Measurements from ENCODE around the gene BCL2L1. TPM values are rescaled to one million over a fixed set of nuclear protein-coding genes. Genes with fewer than 3 reads are reported as not detected.
"Not testable (repeated sequence)": the region's sequence is repeated elsewhere in the genome, so short reads cannot be mapped to it uniquely, and the experiment has no call there.

The BCL2L1 gene
- total RNA-seq, 1 donor from 2014 or later, result 126 TPM

- intact Hi-C loops (cut with DNase I), result no loop called here
- Histone ChIP-seq H3K9me3 (no peaks in the 10 kb centered on the region), H3K4me3 (peak within 1 kb of the TSS; percentile 25), H3K27ac (peak within 1 kb of the TSS; percentile 36), H3K36me3 (no peaks in the 10 kb centered on the region), H3K4me1 (peaks cover 5% of the 10 kb centered on the region), H3K27me3 (ENCODE audit: low read depth) (no peaks in the 10 kb centered on the region)
- ATAC-seq, result peak in 1 of 2 donors; percentile 3
- no peak for TF ChIP-seq CTCF (IDR thresholded peaks at IDR 0.05)
- DNase-seq, result no peak
Observed at GRCh38 chr20:31637660-31638059, 85.0 kb downstream of the BCL2L1 start, which contains the start of gene COX4I2. TSS of gene COX4I2 (plus strand) at chr20:31637912. CDS start at chr20:31639018, 1,106 bp downstream.

GRCh38 chr20:31633339-31633914, 89.2 kb downstream of the BCL2L1 start:
- H3K27ac ChIP-seq, result no peak overlapping the region
- peaks cover 5% of the 10 kb centered on the region for H3K4me1 ChIP-seq
- H3K4me3 ChIP-seq, result no peak overlapping the region
- no peaks in the 10 kb centered on the region for H3K36me3 ChIP-seq
- ATAC-seq, result peak; percentile 55 to 57
- TF ChIP-seq CTCF (IDR thresholded peaks at IDR 0.05), result no peak
- intact Hi-C loops (cut with DNase I), result no loop called here
- H3K9me3 ChIP-seq, result no peaks in the 10 kb centered on the region
- DNase-seq, result peak; percentile 47
- no peaks in the 10 kb centered on the region for H3K27me3 ChIP-seq (ENCODE audit: low read depth)

- no peak for DNase-seq
- H3K4me1 ChIP-seq, result peaks cover 5% of the 10 kb centered on the region
- H3K27ac ChIP-seq, result peak overlapping the region; percentile 56
- no peak for TF ChIP-seq CTCF (IDR thresholded peaks at IDR 0.05)
- intact Hi-C loops (cut with DNase I), result no loop called here
- ATAC-seq, result peak; percentile 4 to 8
- no peak overlapping the region for H3K4me3 ChIP-seq
- no peaks in the 10 kb centered on the region for H3K9me3 ChIP-seq
- H3K36me3 ChIP-seq, result no peaks in the 10 kb centered on the region
- H3K27me3 ChIP-seq (ENCODE audit: low read depth), result no peaks in the 10 kb centered on the region
Observed at GRCh38 chr20:31632548-31633338, 89.9 kb downstream of the BCL2L1 start.

- H3K27ac ChIP-seq, result no peak overlapping the region
- no peak for TF ChIP-seq CTCF (IDR thresholded peaks at IDR 0.05)
- H3K4me1 ChIP-seq, result peaks cover 5% of the 10 kb centered on the region
- no peak for ATAC-seq
- no peaks in the 10 kb centered on the region for H3K27me3 ChIP-seq (ENCODE audit: low read depth)
- DNase-seq, result no peak
- no peaks in the 10 kb centered on the region for H3K36me3 ChIP-seq
- intact Hi-C loops (cut with DNase I), result no loop called here
- H3K9me3 ChIP-seq, result no peaks in the 10 kb centered on the region
- H3K4me3 ChIP-seq, result no peak overlapping the region
Observed at GRCh38 chr20:31630187-31630790, 92.4 kb downstream of the BCL2L1 start.

GRCh38 chr20:31628057-31628456, 94.6 kb downstream of the BCL2L1 start:
- H3K4me1 ChIP-seq; intact Hi-C loops (cut with DNase I); H3K36me3 ChIP-seq; H3K27ac ChIP-seq; H3K4me3 ChIP-seq; H3K9me3 ChIP-seq; ATAC-seq; H3K27me3 ChIP-seq (ENCODE audit: low read depth); DNase-seq: not testable (repeated sequence)

- H3K36me3 ChIP-seq; H3K27me3 ChIP-seq (ENCODE audit: low read depth); H3K4me1 ChIP-seq; DNase-seq; intact Hi-C loops (cut with DNase I); H3K9me3 ChIP-seq; H3K27ac ChIP-seq; H3K4me3 ChIP-seq: not testable (repeated sequence)
- peak in 1 of 2 donors; percentile 43 for ATAC-seq
Observed at GRCh38 chr20:31626534-31626933, 96.1 kb downstream of the BCL2L1 start.

- H3K27me3 ChIP-seq (ENCODE audit: low read depth); DNase-seq; H3K4me3 ChIP-seq; H3K27ac ChIP-seq; H3K4me1 ChIP-seq; H3K36me3 ChIP-seq; ATAC-seq; intact Hi-C loops (cut with DNase I); H3K9me3 ChIP-seq: not testable (repeated sequence)
Observed at GRCh38 chr20:31623123-31623505, 99.6 kb downstream of the BCL2L1 start.
